ENCODE data around the gene DYNAP. TPM values are rescaled to one million over a fixed set of nuclear protein-coding genes. Genes with fewer than 3 reads are reported as not detected.
A peak's percentile ranks its signal among the peaks of the same experiment; 100 is the strongest.

The DYNAP gene
- total and polyA plus RNA-seq, 8 donors = not detected

DNA sequence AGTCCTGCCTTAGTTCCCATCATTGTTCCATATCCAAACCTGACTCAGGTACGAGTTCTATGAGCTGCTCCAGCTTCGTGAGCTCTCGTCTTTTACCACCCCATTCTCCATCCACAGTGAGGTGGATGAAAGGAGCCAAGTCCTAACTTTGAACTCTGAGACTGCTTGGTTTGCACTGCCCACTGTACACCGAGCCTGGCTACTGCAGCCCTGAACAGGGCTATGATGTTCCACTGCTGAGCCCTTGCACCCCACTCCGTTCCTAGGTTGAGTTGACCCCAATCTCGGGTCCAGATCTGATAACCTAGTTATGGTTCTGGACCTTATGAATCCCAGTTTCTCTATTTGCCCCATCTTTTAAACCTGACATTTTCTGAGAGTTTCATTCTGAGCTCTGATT, 5.3 kb upstream of the DYNAP start:
- WGBS, 2 donors = 57 to 64% methylated on average over 6 of the region's 6 CpGs
- ATAC-seq = no peak

DNA sequence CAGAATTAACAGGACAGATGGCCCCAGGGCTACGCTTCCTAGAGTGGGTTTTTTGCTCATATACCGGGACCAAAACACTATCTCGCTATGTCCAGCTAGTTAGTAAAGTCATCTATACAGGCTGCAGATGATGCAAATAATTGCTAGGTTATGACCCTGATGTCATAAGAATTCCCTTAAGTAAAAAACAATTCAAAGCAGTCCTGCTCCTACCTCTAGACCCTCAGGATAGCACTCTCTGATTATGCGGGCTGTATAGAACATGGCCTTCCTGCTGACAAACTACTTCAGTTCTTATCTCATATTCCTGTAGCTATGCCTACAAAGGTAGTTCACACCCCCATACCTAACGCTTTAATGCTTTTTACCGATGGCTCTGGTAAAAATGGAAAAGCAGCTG, 13.2 kb downstream of the DYNAP start:
- Histone ChIP-seq H3K4me1 (peaks cover 0 to 10% (median 0%) of the 10 kb centered on the region in 3 donors), H3K9me3 (no peaks in the 10 kb centered on the region), H3K27ac (no peak overlapping the region), H3K27me3 (no peaks in the 10 kb centered on the region), H3K36me3 (no peaks in the 10 kb centered on the region), H3K4me3 (no peak overlapping the region)
- intact Hi-C loops (cut with DNase I) = no loop called here
- FAIRE-seq (no peak), DNase-seq (no peak), ATAC-seq (no peak)
- WGBS, 2 donors = 91 to 92% methylated on average over 6 of the region's 6 CpGs
- TF ChIP-seq, protein P1, sequence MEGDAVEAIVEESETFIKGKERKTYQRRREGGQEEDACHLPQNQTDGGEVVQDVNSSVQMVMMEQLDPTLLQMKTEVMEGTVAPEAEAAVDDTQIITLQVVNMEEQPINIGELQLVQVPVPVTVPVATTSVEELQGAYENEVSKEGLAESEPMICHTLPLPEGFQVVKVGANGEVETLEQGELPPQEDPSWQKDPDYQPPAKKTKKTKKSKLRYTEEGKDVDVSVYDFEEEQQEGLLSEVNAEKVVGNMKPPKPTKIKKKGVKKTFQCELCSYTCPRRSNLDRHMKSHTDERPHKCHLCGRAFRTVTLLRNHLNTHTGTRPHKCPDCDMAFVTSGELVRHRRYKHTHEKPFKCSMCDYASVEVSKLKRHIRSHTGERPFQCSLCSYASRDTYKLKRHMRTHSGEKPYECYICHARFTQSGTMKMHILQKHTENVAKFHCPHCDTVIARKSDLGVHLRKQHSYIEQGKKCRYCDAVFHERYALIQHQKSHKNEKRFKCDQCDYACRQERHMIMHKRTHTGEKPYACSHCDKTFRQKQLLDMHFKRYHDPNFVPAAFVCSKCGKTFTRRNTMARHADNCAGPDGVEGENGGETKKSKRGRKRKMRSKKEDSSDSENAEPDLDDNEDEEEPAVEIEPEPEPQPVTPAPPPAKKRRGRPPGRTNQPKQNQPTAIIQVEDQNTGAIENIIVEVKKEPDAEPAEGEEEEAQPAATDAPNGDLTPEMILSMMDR (IDR thresholded peaks at IDR 0.05) = no peak

More for the DNA sequence above, 5.3 kb upstream of the DYNAP start:
- H3K36me3 ChIP-seq = no peaks in the 10 kb centered on the region
- no peaks in the 10 kb centered on the region for H3K27me3 ChIP-seq
- H3K4me3 ChIP-seq = no peak overlapping the region
- intact Hi-C loops (cut with DNase I) = no loop called here
- FAIRE-seq = no peak
- DNase-seq = no peak
- H3K9me3 ChIP-seq = no peaks in the 10 kb centered on the region
- no peaks in the 10 kb centered on the region for H3K4me1 ChIP-seq
- no peak overlapping the region for H3K27ac ChIP-seq
- TF ChIP-seq, protein P1 (IDR thresholded peaks at IDR 0.05) = no peak

- H3K36me3 ChIP-seq = no peaks in the 10 kb centered on the region
- H3K4me1 ChIP-seq = peaks cover 0 to 13% (median 4%) of the 10 kb centered on the region in 3 donors
- H3K9me3 ChIP-seq = no peaks in the 10 kb centered on the region
- no peaks in the 10 kb centered on the region for H3K27me3 ChIP-seq
- 75 to 78% methylated on average over 9 of the region's 9 CpGs for WGBS, 2 donors
- DNase-seq = peak in 4 of 6 donors; percentile 8 to 48 (median 12)
- intact Hi-C loops (cut with DNase I) = no loop called here
- FAIRE-seq = no peak
- peak; percentile 30 to 64 (median 47) for ATAC-seq
- TF ChIP-seq, protein P1 (IDR thresholded peaks at IDR 0.05) = no peak
- no peak overlapping the region for H3K4me3 ChIP-seq
- peak overlapping the region; percentile 75 to 89 (median 81) for H3K27ac ChIP-seq
Observed at GRCh38 chr18:54606835-54607212, 15.8 kb downstream of the DYNAP start.

DNA sequence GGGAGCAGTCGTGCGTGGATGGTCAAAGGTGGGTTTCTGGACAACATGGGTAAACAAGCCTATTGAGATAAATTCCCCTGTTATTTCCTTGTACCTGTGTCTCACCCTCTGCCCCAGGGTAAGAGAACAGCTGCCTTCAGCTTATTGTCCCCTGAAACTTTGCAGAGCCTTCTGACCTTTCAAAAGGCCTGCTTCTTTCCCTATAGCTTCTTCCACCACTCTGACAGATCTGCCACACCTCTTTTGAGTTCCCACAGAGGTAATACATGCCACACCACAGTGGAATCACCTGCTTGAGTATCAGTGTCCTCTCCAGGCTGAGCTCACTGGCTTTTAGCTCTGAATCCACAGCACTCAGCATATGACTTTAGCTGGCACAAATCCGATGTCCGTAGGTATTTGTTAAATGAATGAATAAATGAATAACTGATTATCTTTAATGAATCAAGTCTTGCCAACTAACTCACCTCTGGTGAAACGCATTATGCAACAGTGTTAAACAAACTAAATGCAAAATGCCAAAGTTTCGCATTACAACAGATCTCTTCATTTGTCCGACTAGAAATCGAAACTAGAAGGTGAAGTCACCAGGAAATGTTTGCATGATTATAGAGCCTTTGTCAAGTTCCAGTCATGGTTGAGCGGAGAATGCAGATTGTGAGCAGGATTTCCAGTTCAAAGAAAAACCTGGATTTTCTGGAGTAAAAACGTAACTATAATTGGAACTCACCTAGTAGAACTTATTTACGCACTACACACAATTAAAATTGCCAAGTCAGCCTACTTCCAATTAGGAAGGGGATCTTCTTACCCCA, 16.4 kb downstream of the DYNAP start:
- H3K4me3 ChIP-seq = peak overlapping the region in 3 of 4 donors; percentile 21 to 36 (median 24)
- H3K9me3 ChIP-seq = no peaks in the 10 kb centered on the region
- FAIRE-seq = no peak
- TF ChIP-seq, protein P1 (IDR thresholded peaks at IDR 0.05) = no peak
- H3K27me3 ChIP-seq = no peaks in the 10 kb centered on the region
- H3K4me1 ChIP-seq = peaks cover 0 to 17% (median 7%) of the 10 kb centered on the region in 3 donors
- peak overlapping the region; percentile 75 to 89 (median 81) for H3K27ac ChIP-seq
- DNase-seq = peak in 4 of 6 donors; percentile 11 to 51 (median 32)
- no peaks in the 10 kb centered on the region for H3K36me3 ChIP-seq
- peak; percentile 86 to 91 (median 88) for ATAC-seq
- intact Hi-C loops (cut with DNase I) = no loop called here
- 20 to 24% methylated on average over 11 of the region's 11 CpGs for WGBS, 2 donors

All from pancreas (tissue), 10 donors.